Mesenteric fat pad (tissue), 1 donor: Measurements from ENCODE around the gene PTPN22. TPM values are rescaled to one million over a fixed set of nuclear protein-coding genes. Genes with fewer than 3 reads are reported as not detected.
A peak's percentile ranks its signal among the peaks of the same experiment; 100 is the strongest.
"Not testable (repeated sequence)": the region's sequence is repeated elsewhere in the genome, so short reads cannot be mapped to it uniquely, and the experiment has no call there.

ENCODE experiments used
- DNase-seq: peaks from one replicate; pipeline ENCODE4 v3.0.0-alpha.2; 2020; ENCODE audit warnings: low spot score
- total RNA-seq: library from RNA; stranded (reverse); fragmentation: NEBNext Ultra II Directional; extraction: Animal tissue kit (Norgen Biotek cat#: 25700); gene quantifications from one replicate; pipeline ENCODE4 v1.2.1, GENCODE V29; 2021
- donor health status: DM: yes; HTN: yes; CAD: no.

PTPN22 gene
- total RNA-seq, 1 donor from 2014 or later: 3.7 TPM

GRCh38 chr1:113852694-113853093, 18.8 kb downstream of the PTPN22 start:
- not testable (repeated sequence) for DNase-seq

GRCh38 chr1:113850127-113850796, 21.2 kb downstream of the PTPN22 start:
- DNase-seq: no peak

GRCh38 chr1:113849072-113849471, 22.4 kb downstream of the PTPN22 start:
- no peak for DNase-seq

GRCh38 chr1:113846391-113847035, 25.0 kb downstream of the PTPN22 start:
- DNase-seq: no peak

GRCh38 chr1:113836534-113836933, 35.0 kb downstream of the PTPN22 start:
- no peak for DNase-seq

GRCh38 chr1:113835686-113836290, 35.7 kb downstream of the PTPN22 start:
- DNase-seq: no peak

GRCh38 chr1:113834716-113835115, 36.8 kb downstream of the PTPN22 start:
- no peak for DNase-seq

GRCh38 chr1:113830039-113830438, 41.5 kb downstream of the PTPN22 start:
- DNase-seq: no peak

GRCh38 chr1:113821916-113822315, 49.6 kb downstream of the PTPN22 start:
- DNase-seq: no peak

GRCh38 chr1:113818578-113818977, 52.9 kb downstream of the PTPN22 start:
- no peak for DNase-seq

GRCh38 chr1:113813218-113813617, 58.3 kb downstream of the PTPN22 start:
- DNase-seq: no peak

- no peak for DNase-seq
Observed at GRCh38 chr1:113812661-113813135, 58.8 kb downstream of the PTPN22 start.

GRCh38 chr1:113811888-113812660, 59.4 kb downstream of the PTPN22 start, which contains the start of gene RSBN1:
TSS of gene RSBN1 (minus strand) at chr1:113812476. CDS start at chr1:113812412, 64 bp downstream.
- peak; percentile 99 for DNase-seq

- no peak for DNase-seq
Observed at GRCh38 chr1:113811156-113811887, 60.2 kb downstream of the PTPN22 start.

- DNase-seq: no peak
Observed at GRCh38 chr1:113809670-113810602, 61.6 kb downstream of the PTPN22 start.

GRCh38 chr1:113808450-113809195, 62.9 kb downstream of the PTPN22 start:
- DNase-seq: no peak

- no peak for DNase-seq
Observed at GRCh38 chr1:113805639-113806038, 65.9 kb downstream of the PTPN22 start.

GRCh38 chr1:113805256-113805531, 66.3 kb downstream of the PTPN22 start:
- no peak for DNase-seq
